Kidney (tissue), 14 donors: Measurements from ENCODE around the gene NEK8. TPM values are rescaled to one million over a fixed set of nuclear protein-coding genes. Genes with fewer than 3 reads are reported as not detected.
A peak's percentile ranks its signal among the peaks of the same experiment; 100 is the strongest.

Experiments used
- DNase-seq, 5 donors: peaks; one replicate each; pipeline ENCODE4 v3.0.0-alpha.2; 2013 to 2020
- FAIRE-seq: peaks from 2 replicates; lab custom pipeline; 2012; peaks lifted over from hg19 to GRCh38; lab: Jason Lieb, UNC
- H3K27ac ChIP-seq, 2 donors: one replicate each; pipeline ENCODE4 v1.7.0; 2013; ENCODE audit warnings: low read depth in 2 of 2, low read length in 2 of 2, inconsistent platforms in 1 of 2
- H3K27me3 ChIP-seq: one replicate; pipeline ENCODE4 v1.7.1; 2013; ENCODE audit warnings: low read length, inconsistent platforms; ENCODE audit not compliant: control insufficient read depth, insufficient read depth
- H3K36me3 ChIP-seq, 3 donors: one replicate each; pipeline versions ENCODE4 v1.7.0 to v1.7.1; 2013; ENCODE audit warnings: low read length in 3 of 3, control low read depth in 1 of 3, inconsistent platforms in 1 of 3; ENCODE audit not compliant: insufficient read depth in 3 of 3, control insufficient read depth in 2 of 3
- H3K4me1 ChIP-seq, 3 donors: one replicate each; pipeline versions ENCODE4 v1.7.0 to v1.7.1; 2013; ENCODE audit warnings: low read length in 3 of 3, inconsistent platforms in 1 of 3, low read depth in 1 of 3; ENCODE audit not compliant: control insufficient read depth in 2 of 3, insufficient read depth in 2 of 3
- H3K4me3 ChIP-seq, 3 donors: one replicate each; pipeline versions ENCODE4 v1.7.0 to v1.8.1; 2013; ENCODE audit warnings: low read length in 3 of 3, control low read depth in 1 of 3, inconsistent platforms in 1 of 3
- H3K9ac ChIP-seq, 3 donors: one replicate each; pipeline versions ENCODE4 v1.7.0 to v1.7.1; 2013; ENCODE audit warnings: low read length in 3 of 3, control low read depth in 1 of 3, inconsistent platforms in 1 of 3
- H3K9me3 ChIP-seq, 3 donors: one replicate each; pipeline versions ENCODE4 v1.7.0 to v1.7.1; 2013; ENCODE audit warnings: low read length in 3 of 3, control low read depth in 1 of 3, inconsistent platforms in 1 of 3; ENCODE audit not compliant: control insufficient read depth in 2 of 3, insufficient read depth in 1 of 3
- intact Hi-C: fragments of 100-400 bp; cut with DNase I; formaldehyde crosslinking; loops from one replicate; pipeline ENCODE4 v1.11.1; 2022
- polyA plus RNA-seq: library from polyadenylated mRNA; stranded (reverse); fragments of 350-450 nt; fragmentation: Illumina TruSeq; extraction: RNeasy Lipid Tissue Mini Kit (QIAGEN cat#74804); gene quantifications from one replicate; pipeline ENCODE4 v1.2.3, GENCODE V29; 2014; ENCODE audit warnings: low read depth, low replicate concordance; ENCODE audit not compliant: insufficient read depth
- total RNA-seq: library from RNA; stranded (reverse); fragmentation: NEBNext Ultra II Directional; extraction: Animal tissue kit (Norgen Biotek cat#: 25700); gene quantifications from one replicate; pipeline ENCODE4 v1.2.1, GENCODE V29; 2021
- TF ChIP-seq, protein P1 (sequence below): IDR thresholded peaks from 3 replicates; pipeline ENCODE4 v1.5.1; 2012; ENCODE audit warnings: mild to moderate bottlenecking, moderate library complexity, borderline replicate concordance; ENCODE audit not compliant: insufficient read depth; ENCODE audit errors: extremely low read depth
- donor health status: control.
- donor health status: control.
- donor health status: control.
- donor health status: control.
- donor health status: control.
- donor health status: DM: yes; HTN: yes; CAD: no.
- donor health status: Normal renal cell carcinoma (clear cell type).

NEK8 gene
- total and polyA plus RNA-seq, 2 donors from 2014 or later, result 4.7 to 20.6 TPM

GRCh38 chr17:28705728-28706334, 22.8 kb upstream of the NEK8 start:
- peaks cover 0 to 22% (median 19%) of the 10 kb centered on the region in 3 donors for H3K36me3 ChIP-seq

GRCh38 chr17:28706471-28707338, 21.9 kb upstream of the NEK8 start:
- Histone ChIP-seq H3K9ac (no peak overlapping the region), H3K4me1 (peaks cover 0 to 3% (median 0%) of the 10 kb centered on the region in 3 donors), H3K9me3 (no peaks in the 10 kb centered on the region), H3K36me3 (peaks cover 0 to 13% (median 11%) of the 10 kb centered on the region in 3 donors), H3K27me3 (no peaks in the 10 kb centered on the region), H3K27ac (no peak overlapping the region), H3K4me3 (no peak overlapping the region)
- peak in 1 of 5 donors; percentile 15 for DNase-seq
- FAIRE-seq, result no peak
- TF ChIP-seq, protein P1, sequence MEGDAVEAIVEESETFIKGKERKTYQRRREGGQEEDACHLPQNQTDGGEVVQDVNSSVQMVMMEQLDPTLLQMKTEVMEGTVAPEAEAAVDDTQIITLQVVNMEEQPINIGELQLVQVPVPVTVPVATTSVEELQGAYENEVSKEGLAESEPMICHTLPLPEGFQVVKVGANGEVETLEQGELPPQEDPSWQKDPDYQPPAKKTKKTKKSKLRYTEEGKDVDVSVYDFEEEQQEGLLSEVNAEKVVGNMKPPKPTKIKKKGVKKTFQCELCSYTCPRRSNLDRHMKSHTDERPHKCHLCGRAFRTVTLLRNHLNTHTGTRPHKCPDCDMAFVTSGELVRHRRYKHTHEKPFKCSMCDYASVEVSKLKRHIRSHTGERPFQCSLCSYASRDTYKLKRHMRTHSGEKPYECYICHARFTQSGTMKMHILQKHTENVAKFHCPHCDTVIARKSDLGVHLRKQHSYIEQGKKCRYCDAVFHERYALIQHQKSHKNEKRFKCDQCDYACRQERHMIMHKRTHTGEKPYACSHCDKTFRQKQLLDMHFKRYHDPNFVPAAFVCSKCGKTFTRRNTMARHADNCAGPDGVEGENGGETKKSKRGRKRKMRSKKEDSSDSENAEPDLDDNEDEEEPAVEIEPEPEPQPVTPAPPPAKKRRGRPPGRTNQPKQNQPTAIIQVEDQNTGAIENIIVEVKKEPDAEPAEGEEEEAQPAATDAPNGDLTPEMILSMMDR, result no peak
- intact Hi-C loops, result no loop called here

More at GRCh38 chr17:28705728-28706334, 22.8 kb upstream of the NEK8 start:
- TF ChIP-seq, protein P1, result no peak
- no peak overlapping the region for H3K9ac ChIP-seq
- no peaks in the 10 kb centered on the region for H3K27me3 ChIP-seq
- H3K9me3 ChIP-seq, result no peaks in the 10 kb centered on the region
- no peak overlapping the region for H3K4me3 ChIP-seq
- intact Hi-C loops, result no loop called here
- DNase-seq, result no peak
- no peak for FAIRE-seq
- H3K4me1 ChIP-seq, result no peaks in the 10 kb centered on the region
- H3K27ac ChIP-seq, result no peak overlapping the region

DNA sequence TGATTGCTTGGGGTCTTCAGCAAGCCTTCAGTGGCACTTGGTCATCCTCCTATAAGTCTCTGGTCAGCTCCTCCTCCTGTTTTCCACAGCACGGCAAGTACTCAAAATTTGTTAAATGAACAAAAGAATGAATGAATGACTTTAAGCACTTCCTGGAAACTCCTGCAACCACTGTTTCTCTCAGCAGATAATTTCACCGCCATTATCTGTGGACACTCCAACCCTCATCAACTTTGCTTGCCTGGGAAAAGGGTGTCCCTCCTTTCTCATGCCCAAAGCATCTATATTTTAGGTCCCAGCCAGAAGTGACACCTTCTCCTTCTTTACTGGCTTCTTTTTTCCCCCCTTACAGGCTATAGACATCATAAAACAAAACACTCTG, 21.3 kb upstream of the NEK8 start:
- intact Hi-C loops, result no loop called here
- no peak for FAIRE-seq
- Histone ChIP-seq H3K36me3 (peaks cover 0 to 8% (median 6%) of the 10 kb centered on the region in 3 donors), H3K4me1 (peaks cover 0 to 5% (median 0%) of the 10 kb centered on the region in 3 donors), H3K9ac (no peak overlapping the region), H3K27ac (no peak overlapping the region), H3K27me3 (no peaks in the 10 kb centered on the region), H3K4me3 (no peak overlapping the region), H3K9me3 (no peaks in the 10 kb centered on the region)
- TF ChIP-seq, protein P1, result no peak
- no peak for DNase-seq
